ENCODE results near the gene TRAF3.
A peak's percentile ranks its signal among the peaks of the same experiment; 100 is the strongest.
"Not testable (repeated sequence)": the region's sequence is repeated elsewhere in the genome, so short reads cannot be mapped to it uniquely, and the experiment has no call there.

Gene TRAF3

DNA sequence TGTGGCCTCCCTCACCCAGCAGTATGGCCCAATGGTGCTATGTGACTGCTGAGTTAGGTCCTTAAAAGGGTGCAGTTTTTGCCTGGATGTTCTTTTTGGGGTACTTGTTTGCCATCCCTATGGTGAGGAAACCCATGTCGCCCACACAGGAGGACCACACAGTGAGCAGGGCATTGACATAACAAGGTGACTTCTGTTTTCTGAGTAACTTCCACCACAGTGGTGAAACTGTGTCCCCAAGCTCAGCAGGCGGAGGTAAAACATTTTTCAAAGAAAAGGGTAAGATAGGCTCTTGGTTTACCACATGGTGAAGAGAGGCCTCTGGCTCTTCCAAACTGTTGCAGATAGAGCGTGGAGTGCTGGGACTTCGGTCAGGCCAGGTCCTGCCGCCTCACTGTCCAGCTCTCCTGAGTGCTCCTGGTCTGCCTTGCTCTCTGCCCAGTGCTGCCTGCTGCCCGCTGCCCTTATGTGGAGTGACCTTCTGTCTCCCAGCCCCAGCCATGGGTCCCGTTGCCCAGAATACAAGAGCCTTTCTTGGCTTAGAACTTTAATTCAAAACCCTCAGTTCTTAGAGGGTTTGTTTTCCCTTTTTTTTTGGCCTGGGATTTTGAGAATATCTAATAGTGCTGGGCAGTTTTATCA is 54.0 kb downstream of the TRAF3 start:
- DNase-seq = no peak

DNA sequence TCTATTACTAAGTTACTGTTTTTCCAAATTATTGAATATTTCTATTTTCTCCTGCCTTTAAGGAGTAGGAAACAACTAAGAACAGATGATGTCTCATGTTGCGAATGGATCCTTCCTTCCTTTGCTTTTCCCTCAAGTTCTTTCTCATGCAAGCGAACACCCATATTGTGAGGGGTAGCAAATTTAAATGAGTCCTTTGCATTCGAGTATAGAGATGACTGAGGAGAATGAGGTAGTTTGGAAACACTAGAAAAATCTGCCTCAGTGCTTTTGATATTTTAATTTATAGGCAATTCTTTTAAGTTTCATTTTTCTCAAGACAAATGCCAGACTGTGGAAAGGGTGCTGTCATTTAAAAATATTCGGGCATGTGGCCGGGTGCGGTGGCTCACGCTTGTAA is 56.1 kb downstream of the TRAF3 start:
- DNase-seq = no peak

DNA sequence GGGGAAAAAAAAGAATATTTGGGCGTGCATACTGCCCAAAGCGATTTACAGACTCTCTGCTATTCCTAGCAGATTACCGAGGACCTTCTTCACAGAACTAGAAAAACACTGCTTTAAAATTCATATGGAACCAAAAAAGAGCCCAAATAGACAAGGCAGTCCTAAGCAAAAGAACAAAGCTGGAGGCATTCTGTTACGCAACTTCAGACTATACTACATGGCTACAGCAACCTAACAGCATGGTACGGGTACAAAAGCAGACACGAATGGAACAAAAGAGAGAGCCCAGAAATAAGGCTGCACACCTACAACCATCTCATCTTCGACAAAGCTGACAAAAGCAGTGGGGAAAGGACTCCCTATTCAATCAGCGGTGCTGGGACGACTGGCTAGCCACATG is 56.7 kb downstream of the TRAF3 start:
- DNase-seq = no peak

DNA sequence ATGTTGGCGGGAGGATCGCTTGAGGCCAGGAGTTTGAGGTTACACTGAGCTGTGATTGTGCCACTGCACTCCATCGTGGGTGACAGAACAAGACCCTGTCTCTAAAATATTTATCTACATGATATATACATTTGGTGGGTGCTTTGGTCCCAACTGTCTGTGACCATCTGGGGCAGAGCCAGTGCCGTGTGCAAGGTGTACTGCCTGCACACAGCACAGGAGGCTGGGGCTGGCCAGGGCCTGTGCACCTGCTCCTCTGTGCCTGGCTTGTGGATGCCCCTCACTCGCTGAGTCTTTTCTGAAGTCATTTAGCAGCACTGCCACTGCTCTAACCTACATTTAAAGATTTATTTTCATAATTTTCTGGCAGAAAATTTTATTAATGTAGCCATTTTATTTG is 58.7 kb downstream of the TRAF3 start:
- DNase-seq = no peak

DNA sequence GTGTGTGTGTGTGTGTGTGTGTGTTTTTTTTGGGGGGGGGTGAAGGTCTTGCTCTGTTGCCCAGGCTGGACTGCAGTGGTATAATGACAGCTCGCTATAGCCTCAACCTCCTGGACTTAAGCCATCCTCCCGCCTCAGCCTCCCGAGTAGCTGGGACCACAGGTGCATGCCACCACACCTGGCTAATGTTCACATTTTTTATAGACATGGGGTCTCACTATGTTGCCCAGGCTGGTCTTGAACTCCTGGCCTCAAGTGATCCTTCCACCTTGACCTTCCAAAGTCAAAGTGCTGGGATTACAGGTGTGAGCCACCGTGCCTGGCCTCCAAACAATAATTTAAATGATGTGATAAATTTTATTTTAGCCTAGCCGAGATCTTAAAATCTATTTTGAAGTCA is 59.9 kb downstream of the TRAF3 start:
- DNase-seq = not testable (repeated sequence)

DNA sequence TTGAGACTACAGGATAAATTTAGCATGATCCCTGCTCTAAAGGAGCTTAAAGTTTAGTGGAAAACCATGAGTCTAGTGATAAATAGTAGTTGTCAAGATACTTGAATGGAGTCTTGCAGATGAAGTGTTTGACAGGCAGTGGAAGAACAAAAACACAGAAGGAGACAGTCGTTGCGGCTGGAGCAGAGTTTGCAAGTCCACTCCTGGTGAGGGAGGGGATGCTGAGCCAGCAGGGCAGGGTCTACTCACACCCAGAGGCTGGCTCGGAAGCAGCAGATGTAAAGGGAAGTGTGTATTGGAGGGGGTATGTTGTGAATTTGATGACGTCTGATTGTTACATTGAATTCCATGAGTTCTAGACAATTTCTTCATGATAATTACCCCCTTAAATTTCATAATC is 61.3 kb downstream of the TRAF3 start:
- DNase-seq = no peak

DNA sequence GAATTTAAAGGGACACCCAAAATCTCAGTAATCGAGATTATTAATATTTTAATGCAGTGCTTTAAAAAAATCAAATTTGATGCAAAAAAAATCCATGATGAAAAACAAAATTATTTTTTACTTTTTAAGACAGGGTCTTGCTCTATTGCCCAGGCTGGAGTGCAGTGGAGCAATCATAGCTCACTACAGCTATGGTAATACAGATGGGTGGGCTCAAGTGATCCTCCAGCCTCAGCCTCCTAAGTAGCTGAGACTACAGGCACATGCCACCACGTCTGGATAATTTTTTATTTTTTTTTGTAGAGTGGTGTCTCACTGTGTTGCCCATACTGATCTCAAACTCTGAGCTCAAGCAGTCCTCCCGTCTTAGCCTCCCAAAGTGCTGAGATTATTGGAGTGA is 62.9 kb downstream of the TRAF3 start:
- no peak for DNase-seq

DNA sequence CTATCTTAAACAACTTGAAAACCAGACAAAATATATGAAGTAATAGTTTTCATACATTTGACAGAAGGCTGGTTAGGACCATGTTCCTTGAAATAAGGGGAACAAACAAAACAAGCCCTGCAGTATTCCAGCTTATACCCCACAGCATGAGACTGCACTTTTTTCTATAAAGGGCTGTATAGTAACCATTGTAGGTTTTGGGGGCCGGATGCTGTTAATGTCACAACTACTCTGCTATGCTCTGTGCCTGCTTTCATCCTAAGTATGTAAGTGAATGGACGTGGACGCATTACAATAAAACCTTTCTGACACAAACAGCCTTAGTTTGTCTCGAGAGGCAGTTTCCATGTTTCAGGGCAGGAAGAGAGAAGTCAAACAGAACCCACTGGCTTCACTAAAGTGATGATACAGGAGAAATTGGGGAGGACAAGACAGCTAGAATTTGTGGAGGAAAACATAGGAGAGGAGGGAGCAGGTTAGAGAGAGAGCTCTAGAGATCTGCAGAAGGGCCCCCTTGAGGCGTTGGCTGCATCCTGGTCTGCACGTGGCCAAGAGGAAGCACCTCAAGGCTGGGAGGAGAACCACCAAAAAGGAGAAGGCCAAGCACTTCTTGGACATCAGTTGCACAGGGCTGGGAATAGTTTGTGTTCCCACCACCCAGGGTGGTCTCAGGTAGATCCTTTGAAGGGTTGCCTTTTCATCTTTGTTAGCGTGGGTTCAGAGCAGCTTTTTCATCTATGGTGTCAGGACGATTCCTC is 63.7 kb downstream of the TRAF3 start:
- no peak for DNase-seq

DNA sequence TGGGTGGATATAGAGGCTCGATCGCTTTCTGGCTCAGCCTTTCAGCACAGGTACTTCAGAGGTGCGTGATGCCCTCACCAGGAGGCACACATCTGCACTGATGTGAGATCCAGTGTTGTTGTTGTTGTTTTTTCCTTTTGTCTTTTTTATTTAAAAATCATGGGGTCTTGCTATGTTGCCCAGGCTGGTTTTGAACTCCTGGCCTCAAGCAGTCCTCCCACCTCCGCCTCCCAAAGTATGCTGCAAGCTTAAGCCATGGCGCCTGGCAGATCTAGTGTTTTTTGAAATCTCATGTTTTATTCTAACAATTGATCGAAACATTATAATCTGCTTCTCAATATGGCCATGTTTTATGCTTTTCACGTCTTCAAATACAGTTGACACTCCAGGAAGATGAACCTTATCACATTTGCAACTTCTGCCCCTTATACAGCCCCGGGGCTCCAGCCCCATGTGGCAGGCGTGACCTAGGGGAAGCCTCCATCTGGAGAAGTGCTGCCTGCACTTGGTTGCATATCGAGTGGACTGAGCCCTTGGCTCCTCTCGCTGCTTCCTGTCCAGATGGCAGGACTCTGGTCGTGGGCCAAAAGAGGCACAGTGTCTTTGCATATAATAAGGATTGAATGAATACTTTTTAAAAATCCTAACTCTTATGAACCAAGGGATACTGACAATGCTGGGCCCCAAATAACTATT is 71.7 kb downstream of the TRAF3 start:
- peak; percentile 81 for DNase-seq

DNA sequence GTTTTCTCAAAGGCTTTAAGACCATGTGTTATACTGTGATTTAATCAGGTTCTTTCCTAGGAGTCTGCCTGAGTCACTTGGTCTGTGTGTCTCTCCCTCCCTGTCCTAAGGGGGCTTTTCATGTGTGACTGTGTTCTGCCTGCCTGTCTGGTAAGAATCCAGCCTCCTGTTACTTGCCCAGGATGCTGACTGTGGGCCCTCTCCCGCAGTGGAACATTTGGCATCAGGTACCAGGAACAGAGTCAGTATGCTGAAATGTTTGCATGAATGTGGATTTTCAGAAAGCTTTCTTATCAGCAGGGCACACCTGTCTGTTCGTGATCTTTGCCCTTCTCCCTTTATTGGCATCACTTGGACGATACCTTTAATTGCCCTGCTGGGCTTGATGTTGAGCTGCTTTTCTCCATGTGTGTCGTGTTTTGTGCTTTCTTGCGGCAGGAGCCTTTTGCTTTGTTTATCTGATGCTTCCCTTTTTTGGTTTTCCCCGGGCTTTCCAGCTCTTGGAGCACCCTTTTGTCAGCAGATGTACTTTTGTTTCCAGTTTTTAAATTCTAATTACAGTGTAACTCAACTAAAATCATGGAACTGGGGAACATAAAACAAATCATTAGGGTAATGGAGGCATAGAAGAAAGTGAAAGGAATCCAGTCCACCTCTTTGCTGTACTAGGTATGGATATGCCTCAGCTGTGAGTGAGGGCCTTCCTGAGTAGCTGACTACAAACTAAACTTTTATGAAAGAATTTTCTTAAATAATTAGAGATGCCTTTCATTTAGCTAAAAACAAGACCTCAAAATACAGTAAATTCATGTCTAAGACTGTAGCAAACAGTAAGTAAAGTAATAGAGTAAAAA is 72.5 kb downstream of the TRAF3 start:
- DNase-seq = peak; percentile 81

DNA sequence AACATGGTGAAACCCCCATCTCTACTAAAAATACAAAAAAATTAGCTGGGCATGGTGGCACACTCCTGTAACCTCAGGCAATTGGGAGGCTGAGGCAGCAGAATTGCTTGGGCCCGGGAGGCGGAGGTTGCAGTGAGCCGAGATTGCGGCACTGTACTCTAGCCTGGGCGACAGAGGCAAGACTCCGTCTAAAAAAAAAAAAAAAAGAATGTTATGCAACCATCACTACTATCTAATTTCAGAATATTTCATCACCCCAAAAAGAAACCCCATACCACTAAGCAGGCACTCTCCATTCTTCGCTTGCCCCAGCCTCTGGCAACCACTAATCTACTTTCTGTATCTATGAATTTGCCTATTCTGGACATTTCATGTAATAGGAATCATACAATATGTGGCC is 76.4 kb downstream of the TRAF3 start:
- DNase-seq = no peak

DNA sequence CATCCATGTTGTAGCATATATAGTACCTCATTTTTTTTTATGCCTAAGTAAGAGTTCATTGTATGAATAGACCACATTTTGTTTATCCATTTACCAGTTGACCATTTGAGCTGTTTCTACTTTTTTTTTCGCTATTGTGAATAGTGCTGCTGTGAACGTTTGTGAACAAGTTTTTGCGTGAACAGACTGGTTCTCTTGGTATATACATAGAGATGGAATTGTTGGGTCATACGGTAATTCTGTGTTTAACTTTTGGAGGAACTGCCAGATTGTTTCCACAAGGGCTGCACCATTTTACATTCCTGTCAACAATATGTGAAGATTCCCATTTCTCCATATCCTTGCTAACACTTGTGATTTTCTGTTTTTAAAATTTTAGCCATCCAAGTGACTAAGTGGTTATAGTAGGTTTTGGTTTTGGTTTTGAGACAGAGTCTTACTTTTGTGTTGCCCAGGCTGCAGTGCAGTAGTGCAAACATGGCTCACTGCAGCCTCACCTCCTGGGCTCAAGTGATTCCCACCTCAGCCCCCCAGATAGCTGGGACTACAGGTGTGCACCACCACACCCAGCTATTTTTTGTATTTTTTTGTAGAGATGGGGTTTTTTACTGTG is 76.9 kb downstream of the TRAF3 start:
- no peak for DNase-seq

DNA sequence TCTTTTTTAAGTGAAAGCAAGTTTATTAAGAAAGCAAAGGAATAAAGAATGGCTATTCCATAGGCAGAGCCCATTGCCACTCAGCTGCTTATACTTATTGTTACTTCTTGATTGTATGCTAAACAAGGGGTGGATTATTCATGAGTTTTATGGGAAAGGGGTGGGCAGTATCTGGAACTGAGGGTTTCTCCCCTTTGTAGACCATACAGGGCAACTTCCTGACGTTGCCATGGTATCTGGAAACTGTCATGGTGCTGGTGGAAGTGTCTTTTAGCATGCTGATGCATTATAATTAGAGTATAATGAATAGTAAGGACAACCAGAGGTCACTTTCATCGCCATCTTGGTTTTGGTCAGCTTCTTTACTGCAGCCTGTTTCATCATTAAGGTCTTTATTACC is 78.9 kb downstream of the TRAF3 start:
- DNase-seq = no peak

DNA sequence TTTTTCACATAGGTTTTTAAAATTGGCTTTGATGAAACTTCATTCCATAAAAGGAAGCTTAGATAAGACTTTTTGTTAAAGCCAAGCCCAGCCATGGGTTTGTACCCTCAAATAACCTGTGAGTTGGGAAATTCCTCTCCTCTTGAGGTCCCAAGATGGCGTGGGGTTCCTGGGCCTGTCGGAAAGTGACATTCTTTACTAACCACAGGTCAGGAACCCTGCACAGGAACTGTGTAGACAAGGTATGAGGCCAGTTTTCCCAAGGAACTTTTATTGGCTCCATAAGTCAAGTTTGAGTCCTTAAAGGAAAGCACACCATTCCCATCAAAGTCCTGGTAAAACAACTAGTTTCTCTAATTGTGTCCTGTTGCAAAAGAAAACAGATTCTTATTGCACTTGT is 80.2 kb downstream of the TRAF3 start:
- DNase-seq = no peak

DNA sequence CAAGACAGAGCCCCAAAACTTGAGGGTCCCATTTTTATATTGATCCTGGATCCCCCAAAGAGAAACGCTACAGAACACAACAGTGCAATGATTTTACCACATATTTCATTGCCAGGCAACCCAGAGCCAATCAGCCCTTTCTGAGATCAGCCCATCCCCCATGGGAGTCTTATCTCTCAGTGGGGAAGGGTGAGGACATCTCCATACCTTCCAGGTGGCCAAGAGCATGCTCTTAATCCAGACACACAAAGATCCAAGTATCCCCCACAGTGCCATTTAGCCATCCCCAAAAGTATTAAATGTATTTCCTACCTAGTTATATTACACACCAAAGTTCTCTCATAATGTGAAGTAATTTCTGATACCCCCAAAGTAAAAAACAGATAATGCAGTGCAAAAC is 82.7 kb downstream of the TRAF3 start:
- no peak for DNase-seq

DNA sequence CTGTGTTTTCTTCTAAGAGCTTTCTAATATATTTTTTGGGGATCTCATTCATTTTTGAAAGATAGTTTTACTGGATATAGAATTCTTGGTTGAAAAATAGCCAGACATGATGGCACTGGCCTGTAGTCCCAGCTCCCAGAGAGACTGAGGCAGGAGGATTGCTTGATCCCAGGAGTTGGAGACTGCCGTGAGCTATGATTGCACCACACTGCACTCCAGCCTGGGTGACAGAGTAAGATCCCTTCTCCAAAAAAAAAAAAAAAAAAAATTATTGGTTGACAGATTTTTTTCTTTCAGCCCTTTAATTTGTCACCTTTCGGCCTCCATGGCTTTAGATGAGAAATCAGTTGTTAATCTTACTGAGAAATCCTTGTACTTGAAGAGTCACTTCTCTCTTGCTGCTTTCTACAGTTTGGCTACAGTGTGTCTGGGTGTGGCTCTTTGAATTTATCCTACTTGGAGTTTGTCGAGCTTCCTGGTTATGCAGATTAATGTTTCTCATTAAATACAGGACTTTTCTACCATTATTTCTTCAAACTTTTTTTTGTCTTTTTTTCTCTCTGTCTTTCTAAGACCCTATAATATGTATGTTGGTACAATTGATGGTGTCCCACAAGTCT is 85.0 kb downstream of the TRAF3 start:
- DNase-seq = no peak

DNA sequence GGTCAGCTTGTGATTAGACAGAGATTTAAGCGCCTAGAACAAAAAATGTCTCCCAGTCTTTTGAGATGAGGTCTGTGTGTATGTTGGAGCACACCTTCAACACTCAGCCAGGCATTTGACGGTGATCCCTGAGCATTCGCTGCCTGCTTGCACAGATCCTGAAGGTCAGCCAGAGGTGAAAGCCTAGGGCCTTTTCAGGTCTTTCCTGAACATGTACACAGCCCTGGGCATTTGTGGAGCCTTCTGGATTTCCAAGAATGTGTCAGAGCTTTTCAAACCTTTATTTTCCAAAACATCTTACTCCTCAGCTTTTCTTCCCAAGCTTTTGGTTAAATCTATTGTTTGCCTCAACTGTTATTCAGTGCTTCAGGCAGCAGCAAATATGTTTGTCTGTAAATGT is 86.1 kb downstream of the TRAF3 start:
- no peak for DNase-seq

DNA sequence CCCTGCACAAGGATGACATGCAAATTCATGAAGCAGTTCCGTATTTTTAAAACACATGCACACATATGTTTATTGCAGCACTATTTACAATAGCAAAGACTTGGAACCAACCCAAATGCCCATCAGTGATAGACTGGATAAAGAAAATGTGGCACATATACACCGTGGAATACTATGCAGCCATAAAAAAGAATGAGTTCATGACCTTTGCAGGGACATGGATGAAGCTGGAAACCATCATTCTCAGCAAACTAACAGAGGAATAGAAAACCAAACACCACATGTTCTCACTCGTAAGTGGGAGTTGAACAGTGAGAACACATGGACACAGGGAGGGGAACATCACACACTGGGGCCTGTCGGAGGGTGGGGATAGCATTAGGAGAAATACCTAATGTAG is 88.7 kb downstream of the TRAF3 start:
- DNase-seq = not testable (repeated sequence)

DNA sequence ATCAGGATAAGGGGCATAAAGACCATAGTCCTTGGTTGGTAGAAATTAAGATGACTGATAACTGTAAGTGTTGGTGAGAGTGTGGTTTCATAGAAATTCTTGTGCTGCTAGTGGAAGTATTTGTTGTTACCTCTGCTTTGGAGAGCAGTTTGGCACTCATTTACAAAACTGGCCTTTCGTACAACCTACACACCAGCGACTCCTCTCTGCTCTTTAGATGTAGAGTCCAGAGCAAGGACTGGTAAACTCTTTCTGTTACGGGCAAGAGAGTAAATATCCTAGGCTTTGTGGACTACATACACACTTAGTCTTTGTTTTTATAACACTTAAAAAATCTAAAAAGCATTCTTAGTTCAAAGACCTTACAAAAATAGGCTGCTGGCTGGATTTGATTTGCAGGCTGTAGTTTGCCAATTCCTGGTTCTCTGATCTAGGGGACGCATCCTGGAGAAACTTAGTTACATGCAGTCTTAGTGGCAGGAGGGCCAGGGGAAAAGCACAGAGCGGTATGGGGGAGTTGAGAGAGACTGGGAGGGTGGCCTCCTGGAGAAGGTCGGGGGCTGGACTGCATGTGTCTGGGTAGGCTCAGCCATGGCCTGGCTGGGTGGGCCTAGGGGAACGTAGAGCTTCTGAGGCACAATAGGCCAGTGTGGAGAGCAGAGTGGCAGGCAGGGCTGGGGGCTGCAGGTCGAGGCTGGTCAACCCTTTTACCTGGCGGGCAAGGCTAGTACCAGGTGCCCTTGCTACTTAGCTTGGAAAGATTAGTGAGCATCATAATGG is 89.9 kb downstream of the TRAF3 start:
- DNase-seq = no peak

DNA sequence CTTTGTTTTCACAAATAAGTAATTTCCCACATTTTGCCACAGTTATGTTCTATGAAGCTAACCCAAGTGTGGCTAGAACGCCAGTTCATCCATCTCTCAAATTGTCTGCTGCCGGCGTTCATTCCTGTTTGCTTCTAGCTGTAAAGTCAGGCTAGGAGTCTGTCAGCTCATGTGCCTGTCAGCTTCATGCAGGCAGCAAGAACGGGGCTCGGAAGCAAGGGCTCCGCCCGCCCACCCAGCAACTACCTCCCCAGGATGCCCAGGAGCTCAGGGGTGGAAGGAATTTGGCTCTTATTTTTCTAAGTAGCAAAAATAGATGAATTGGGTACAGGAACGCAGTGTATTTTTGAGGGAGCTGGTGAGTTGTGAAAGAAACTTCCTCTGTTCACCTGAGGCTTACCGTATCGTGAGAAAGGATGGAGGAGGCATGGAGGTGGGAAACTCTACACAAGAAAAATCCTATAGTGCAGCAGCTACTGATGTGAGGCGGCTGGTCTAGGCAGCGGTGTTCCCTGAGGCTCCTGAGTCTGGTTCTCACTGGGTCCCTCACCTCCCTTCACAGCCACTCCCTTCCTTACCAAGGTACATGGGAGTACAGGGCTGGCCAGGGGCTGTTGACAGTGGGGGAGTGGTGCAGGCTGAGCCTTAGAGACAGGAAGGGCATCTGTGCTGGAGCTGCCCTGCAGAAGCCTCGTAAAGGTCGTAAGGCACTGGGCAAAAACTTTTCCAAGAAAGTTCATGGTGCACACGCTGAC is 90.8 kb downstream of the TRAF3 start:
- DNase-seq = no peak
